HCT116 (cell line): ENCODE results near the gene GPR39.

Experiments used
- ATF3 ChIP-seq: IDR thresholded peaks from 2 replicates; pipeline ENCODE4 v1.6.1; 2012
- CTCF ChIP-seq, 3 experiments: fragments of 200-600 bp in 1 of 3; sonication (generic) in 1 of 3; IDR thresholded peaks in 2 of 3; conservative IDR thresholded peaks in 1 of 3; 2 replicates each; pipeline ENCODE4 v1.5.1; 2012 to 2017; ENCODE audit warnings: low read depth in 2 of 3, low read length in 2 of 3, antibody characterized with exemption in 1 of 3, borderline replicate concordance in 1 of 3, control low read depth in 1 of 3, mild to moderate bottlenecking in 1 of 3, mixed read lengths in 1 of 3, mixed run types in 1 of 3, moderate library complexity in 1 of 3; ENCODE audit not compliant: insufficient read depth in 1 of 3
- EGR1 ChIP-seq: IDR thresholded peaks from 2 replicates; pipeline ENCODE4 v1.6.1; 2012; ENCODE audit warnings: low read depth
- EZH2 ChIP-seq: fragments of 200-600 bp; sonication (generic); IDR thresholded peaks from 2 replicates; pipeline ENCODE4 v1.6.1; 2017; ENCODE audit warnings: antibody characterized with exemption, mixed run types
- MAX ChIP-seq: IDR thresholded peaks from 2 replicates; pipeline ENCODE4 v1.6.1; 2012
- POLR2A ChIP-seq: IDR thresholded peaks from 2 replicates; pipeline ENCODE4 v1.7.0; 2011; ENCODE audit warnings: borderline replicate concordance; ENCODE audit not compliant: insufficient read depth, insufficient read length; ENCODE audit errors: extremely low read depth
- POLR2AphosphoS5 ChIP-seq: IDR thresholded peaks from 2 replicates; pipeline ENCODE4 v1.6.1; 2011; ENCODE audit warnings: mild to moderate bottlenecking, low read depth, low read length, moderate library complexity
- RAD21 ChIP-seq: IDR thresholded peaks from 2 replicates; pipeline ENCODE4 v1.6.1; 2012; ENCODE audit warnings: low read depth, mild to moderate bottlenecking
- ZNF274 ChIP-seq: fragments of 200-500 bp; sonication (Bioruptor generic); IDR thresholded peaks from 2 replicates; pipeline ENCODE4 v1.6.1; 2014; ENCODE audit warnings: mild to moderate bottlenecking, low read depth, low read length, inconsistent platforms

GRCh38 chr2:132503701-132504100, 87.1 kb downstream of the GPR39 start:
- TF ChIP-seq POLR2AphosphoS5: no peak
- no peak for TF ChIP-seq CTCF (IDR thresholded peaks at IDR 0.05 in 2 of 3, conservative IDR thresholded peaks at IDR 0.05 in 1 of 3; ENCODE audit: borderline replicate concordance in 1 of 3, insufficient read depth in 1 of 3, low read depth in 2 of 3, low read length in 2 of 3)
- TF ChIP-seq EZH2: no peak
- TF ChIP-seq ZNF274: no peak
- TF ChIP-seq POLR2A: no peak
- no peak for TF ChIP-seq ATF3
- TF ChIP-seq RAD21: no peak
- TF ChIP-seq EGR1: no peak
- TF ChIP-seq MAX: no peak
